HCT116 (cell line): ENCODE measurements around the gene LEMD1.

ENCODE experiments used
- CEBPB ChIP-seq: IDR thresholded peaks from 2 replicates; pipeline ENCODE4 v1.6.1; 2012; ENCODE audit warnings: low read depth
- CTCF ChIP-seq, 3 experiments: fragments of 200-600 bp in 1 of 3; sonication (generic) in 1 of 3; IDR thresholded peaks in 2 of 3; conservative IDR thresholded peaks in 1 of 3; 2 replicates each; pipeline ENCODE4 v1.5.1; 2012 to 2017; ENCODE audit warnings: low read depth in 2 of 3, low read length in 2 of 3, antibody characterized with exemption in 1 of 3, borderline replicate concordance in 1 of 3, control low read depth in 1 of 3, mild to moderate bottlenecking in 1 of 3, mixed read lengths in 1 of 3, mixed run types in 1 of 3, moderate library complexity in 1 of 3; ENCODE audit not compliant: insufficient read depth in 1 of 3
- SIN3A ChIP-seq: IDR thresholded peaks from 2 replicates; pipeline ENCODE4 v1.6.1; 2012; ENCODE audit warnings: low read depth

GRCh38 chr1:205338011-205338410, 83.8 kb downstream of the LEMD1 start:
- no peak for TF ChIP-seq CEBPB
- TF ChIP-seq CTCF (IDR thresholded peaks at IDR 0.05 in 2 of 3, conservative IDR thresholded peaks at IDR 0.05 in 1 of 3; ENCODE audit: borderline replicate concordance in 1 of 3, insufficient read depth in 1 of 3, low read depth in 2 of 3, low read length in 2 of 3) = no peak
- no peak for TF ChIP-seq SIN3A
